Testis (tissue), 2 donors: Measurements from ENCODE around the gene TBC1D5.

Source experiments
- CTCF ChIP-seq, 3 experiments: fragments of 450-650 bp in 2 of 3; fragments of 200-600 bp in 1 of 3; sonication (generic) in 1 of 3; IDR thresholded peaks; one replicate each; pipeline ENCODE4 v1.5.1; 2016 to 2019; ENCODE audit warnings: antibody characterized with exemption in 3 of 3, mild to moderate bottlenecking in 2 of 3, moderate library complexity in 1 of 3
- POLR2A ChIP-seq: fragments of 450-650 bp; IDR thresholded peaks from one replicate; pipeline ENCODE4 v1.6.1; 2017; ENCODE audit warnings: antibody characterized with exemption, mild to moderate bottlenecking, moderate library complexity

- TF ChIP-seq POLR2A (no peak), CTCF (IDR thresholded peaks at IDR 0.05) (no peak)
These were observed 548.3 kb downstream of the TBC1D5 start for GRCh38 chr3:17194116-17194515.
